ENCODE results near the gene DAB2.

DAB2 gene

DNA sequence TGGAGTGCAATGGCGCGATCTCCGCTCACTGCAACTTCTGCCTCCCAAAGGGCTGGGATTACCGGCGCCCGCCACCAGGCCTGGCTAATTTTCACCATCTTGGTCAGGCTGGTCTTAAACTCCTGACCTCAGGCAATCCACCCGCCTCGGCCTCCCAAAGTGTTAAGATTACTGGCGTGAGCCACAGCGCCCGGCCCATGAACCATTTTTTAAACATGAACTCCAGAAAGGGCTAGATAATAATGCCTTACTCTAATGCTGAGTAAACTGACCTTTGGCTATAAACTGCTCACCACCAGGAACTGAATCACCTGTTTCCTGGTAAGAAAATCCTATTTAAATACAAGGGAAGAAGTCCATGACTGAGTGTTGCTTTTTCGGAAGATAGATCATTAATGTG is 23.2 kb upstream of the DAB2 start:
- peak; percentile 85 for DNase-seq (ENCODE audit: low spot score)

DNA sequence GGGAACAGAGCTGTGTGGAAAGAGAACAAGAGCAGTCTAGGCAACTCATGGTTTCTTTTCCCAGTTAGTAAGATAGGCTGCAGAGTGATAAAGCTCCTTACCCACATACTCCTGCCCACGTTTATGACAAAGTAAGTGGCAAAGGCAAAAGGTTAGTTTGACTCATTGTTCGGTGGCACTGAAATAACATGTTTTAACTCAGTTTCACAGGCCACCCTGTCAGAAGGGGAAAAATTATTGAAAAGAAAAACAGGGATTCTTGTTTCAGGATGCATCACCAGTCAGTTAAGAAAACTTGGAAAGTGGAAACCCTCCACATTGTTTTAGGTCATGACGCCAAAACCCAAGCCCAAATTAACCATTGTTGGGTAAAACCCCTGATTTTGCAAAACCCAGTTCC is 22.3 kb upstream of the DAB2 start:
- DNase-seq (ENCODE audit: low spot score) = peak; percentile 73

DNA sequence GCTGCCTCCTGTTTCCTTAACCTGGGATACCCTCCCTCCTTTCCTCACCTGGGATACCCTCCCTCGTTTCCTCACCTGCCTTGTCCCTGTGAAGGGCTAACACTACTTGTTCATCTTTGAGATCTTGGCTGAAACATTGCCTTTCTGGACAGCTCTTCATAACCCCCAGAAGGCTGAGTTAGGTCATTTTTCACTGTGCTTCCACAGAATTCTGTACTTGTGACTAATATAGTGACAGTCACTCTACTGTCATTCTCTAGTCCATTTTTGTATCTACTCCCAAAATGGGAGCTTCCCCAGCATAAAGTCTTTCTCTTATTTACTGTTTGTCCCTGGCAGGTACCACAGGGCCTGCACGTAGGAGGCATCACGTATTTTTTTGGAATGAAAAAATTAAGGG is 21.5 kb upstream of the DAB2 start:
- DNase-seq (ENCODE audit: low spot score) = peak; percentile 42

DNA sequence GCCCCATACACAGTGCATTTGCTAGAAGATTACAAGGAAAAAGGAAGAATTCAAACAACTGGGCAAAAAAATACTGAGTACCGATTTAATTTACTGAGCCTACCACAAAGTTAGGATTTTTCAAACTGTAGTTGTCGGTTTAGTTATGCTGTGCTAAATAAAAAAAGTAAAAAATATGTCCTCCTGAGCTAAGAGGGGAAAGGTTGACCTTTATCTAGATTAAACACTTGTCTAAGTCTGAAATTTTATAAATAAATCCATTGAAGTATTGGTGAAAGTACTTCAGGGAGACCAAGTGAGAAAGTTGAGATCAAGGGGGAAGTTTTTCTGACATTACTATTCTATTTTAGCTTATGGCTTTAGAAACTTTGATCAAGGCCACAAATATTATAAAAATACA is 19.1 kb upstream of the DAB2 start:
- no peak for DNase-seq (ENCODE audit: low spot score)

DNA sequence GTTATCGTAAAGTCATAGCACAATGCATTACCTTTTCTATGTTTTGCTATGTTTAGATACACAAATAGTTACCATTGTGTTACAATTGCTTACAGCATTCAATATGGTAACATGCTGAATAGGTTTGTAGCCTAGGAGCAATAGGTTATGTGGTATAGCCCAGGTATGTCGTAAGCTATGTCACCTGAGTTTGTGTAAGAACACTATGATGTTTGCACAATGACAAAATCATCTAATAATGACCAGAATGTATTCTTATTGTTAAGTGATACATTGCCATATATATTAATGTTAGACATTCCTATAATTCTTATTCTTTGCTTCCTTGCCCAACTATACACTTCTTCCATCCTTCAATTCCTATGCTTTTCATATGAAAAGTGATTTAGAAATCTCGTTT is 18.2 kb upstream of the DAB2 start:
- no peak for DNase-seq (ENCODE audit: low spot score)

DNA sequence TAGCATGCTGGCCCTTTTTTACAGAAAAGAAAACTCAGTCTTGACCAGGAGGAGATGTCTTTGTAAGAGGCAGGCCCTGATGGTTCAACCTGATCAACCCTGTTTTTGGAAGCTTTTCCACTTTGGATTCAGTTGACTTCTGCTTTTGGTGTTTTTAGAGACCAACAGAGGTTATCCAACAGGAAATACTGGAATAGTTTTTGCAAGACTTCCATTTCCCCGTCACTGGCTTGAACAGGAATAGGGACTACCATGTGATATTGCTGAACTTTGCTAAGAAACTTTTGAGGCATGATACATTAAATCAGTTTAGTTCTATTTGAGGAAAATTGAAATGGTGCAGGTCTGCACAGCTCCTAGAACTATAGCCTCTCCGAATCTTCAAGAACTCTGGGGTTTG is 17.1 kb upstream of the DAB2 start:
- no peak for DNase-seq (ENCODE audit: low spot score)

DNA sequence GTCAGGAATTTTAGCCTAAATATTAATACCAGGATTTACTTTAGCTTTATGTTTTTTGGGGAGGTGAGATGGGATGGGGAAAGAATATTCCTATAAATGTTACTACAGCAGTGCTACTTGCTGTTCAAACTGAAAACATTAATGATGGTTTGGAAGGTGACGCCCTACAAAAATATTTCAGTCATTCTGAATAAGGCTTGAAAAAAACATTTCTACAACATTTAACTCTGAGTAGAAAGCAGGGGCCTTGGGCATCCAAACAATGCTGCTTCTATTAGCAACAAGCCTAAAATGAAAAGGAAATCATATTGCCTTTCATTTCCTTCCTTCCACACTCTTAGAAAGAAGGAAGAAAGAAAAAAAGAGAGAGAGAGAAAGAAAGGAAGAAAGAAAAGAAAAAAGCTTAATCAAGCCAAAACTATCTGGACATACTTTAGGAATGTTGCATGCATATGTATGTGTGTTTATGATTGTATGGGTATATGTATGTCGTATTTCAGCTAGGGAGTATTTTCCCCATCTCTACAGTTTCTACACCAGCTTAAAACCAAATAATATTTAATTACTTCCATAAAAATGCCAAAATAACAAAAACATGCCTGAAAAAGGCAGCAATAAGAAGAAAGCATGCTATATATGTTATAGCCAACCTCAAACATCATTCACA is 16.3 kb upstream of the DAB2 start:
- no peak for DNase-seq (ENCODE audit: low spot score)

DNA sequence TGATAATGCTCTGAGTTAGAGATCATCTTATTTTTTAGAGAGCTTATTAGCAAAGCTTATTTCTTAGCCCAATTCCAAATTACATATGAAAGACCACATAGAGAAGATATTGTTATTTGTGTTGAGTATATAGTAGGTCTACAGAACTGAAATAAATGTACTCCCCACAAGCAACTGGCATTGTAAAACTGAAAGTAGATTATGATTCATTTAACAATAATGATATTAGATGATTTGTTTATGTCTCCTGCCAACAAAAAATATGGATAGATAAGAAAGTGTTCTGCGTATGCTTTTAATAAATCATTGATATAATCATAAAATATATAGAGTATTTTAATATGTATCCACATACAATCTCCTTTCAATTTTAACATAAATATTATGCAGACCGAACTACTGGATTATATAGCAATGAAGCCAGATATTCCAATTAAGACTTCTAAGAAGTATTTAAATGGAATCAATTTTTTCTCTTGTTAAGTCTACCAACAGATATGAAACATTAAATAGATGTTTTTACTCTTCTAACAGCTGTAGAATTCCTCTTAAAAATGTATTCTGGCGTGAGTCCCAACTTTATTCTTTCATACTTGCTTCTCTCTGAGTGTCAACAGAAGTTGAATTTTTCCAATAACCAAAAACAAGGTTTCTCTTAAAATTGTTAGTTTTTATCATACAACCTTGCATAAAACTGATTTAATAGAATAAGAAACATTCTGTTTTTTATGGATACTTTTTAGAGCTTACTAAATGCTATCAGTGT is 15.6 kb upstream of the DAB2 start:
- no peak for DNase-seq (ENCODE audit: low spot score)

DNA sequence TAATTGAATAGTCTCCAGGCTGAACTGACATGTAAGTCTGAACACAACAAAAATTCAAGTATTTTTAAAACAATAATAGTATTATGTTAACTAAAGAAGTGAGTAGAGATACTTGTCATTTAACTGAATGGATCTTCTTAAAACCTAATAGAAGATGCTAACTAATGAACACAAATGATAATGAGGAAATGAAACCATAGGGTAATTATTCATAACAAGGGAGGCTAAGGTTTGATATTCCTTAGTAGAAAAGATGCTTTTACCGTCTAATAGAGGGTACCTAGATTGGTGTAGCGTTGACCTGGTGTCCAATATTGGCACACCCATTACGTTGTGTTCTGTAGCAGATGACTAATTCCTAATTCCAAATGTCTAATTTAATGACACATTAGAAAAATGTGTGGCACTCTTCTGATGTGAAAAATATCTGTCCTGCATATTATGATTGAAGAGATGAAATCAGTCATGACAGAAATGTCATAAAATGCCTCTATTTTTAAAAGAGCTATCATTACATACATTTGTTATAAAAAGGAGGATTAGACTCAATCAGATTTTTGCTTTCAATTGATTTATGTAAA is 14.9 kb upstream of the DAB2 start:
- DNase-seq (ENCODE audit: low spot score) = no peak

DNA sequence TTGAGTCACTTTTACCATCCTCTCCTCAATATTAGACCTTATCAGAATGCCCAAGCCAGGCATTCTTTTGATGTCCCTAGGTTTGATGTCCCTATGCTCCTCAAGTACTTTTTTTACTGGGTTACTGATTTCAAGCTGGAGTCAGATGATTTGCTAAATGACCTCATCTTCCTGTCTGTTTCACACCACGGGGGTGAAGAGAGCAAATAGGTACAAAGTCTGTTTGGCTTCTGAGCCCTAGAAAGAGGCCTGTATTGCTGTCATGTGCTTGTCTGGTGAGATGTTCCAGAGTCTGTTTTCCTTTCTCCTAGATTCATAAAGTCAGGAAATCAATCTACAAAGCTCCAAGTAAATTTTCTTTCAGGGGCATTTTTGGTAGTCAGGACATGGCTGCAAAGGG is 12.7 kb upstream of the DAB2 start:
- DNase-seq (ENCODE audit: low spot score) = peak; percentile 84

DNA sequence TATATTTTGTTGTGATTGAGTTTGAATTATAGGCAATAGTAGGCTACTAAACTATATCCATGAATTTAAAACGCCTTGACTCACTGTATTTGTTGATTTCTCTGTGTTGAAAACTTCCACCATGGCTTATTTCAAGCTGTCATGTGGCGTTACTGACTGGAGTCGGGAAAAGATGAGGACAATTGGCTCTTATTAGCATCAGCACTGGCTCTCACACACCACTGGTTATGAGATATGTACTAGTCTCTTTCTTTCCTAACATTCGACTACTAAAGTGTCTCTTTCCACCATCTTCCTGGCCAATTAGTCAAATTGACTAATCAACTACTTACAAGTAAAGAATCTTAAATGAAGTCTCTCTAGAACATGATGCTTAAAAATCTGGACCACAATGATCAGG is 9.1 kb upstream of the DAB2 start:
- peak; percentile 41 for DNase-seq (ENCODE audit: low spot score)

DNA sequence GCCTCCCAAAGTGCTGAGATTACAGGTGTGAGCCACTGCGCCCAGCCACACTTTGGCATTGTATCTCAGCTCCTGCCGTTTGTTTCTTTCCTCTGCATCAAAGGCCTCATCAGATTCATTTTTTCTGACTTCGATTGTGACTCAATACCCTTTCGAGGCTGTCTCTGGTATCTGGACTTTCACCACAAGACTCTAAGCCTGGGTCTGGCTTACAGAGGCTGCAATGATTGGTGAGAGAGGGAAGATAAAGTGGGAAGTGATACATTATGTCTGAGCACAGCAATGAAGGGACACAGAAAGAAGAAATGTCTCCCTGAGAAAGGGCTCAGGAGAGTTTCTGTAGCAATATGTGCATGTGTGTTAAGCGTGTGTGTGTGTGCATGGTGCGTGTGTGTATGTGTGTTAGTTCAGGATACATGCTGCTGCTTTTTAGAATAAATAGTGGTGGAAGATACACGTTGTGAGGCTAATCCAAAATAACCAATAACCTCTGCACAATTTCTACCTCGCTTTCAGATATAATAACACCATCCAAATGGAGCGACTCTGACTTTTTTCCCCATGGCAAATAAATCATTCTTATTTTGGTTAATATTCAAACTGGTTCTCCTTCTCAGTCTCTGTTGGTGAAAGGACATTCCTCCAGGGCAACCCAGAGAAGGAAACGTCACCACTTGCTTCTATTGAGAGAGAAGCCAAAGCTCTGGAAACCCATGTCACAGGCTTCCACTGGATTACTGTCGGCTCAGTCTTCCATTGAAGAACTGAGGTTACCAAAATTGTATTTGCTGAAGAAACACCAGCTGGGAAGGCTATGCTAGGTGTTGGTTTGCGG is 8.1 kb upstream of the DAB2 start:
- DNase-seq (ENCODE audit: low spot score) = peak; percentile 85

DNA sequence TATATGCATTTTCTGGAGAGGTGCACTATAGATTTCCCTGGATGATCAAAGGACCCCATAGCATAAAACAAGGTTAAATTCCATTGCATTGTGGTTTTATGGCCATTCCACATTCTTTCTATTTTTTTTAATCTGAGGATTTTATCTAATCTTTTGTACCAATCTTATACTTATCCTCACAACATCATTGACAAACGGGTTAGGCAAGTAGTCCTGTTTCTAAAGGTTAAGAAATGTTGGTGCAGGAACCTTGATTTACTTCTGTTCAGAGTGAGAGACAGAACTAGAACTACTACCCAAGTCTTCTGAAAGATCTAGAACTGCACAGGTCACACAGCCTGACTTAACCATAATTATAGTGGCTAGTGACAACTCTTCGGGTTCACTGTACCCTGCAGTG is 5.7 kb upstream of the DAB2 start:
- no peak for DNase-seq (ENCODE audit: low spot score)

DNA sequence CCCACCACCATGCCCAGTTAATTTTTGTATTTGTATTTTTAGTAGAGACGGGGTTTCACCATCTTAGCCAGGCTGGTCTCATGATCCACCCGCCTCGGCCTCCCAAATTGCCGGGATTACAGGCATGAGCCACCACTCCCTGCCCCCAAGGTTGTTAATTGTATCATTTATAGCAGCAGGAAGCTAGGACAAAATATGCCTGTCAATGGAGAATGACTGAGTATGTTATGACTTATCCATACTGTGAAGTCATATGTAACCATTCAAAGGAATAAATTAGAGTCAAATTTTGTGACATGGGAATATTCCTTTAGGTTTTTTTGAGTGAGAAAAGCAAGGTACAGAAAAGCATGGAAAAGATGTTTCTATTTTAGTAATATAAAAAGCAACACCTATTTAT is 3.9 kb upstream of the DAB2 start:
- DNase-seq (ENCODE audit: low spot score) = peak; percentile 34

DNA sequence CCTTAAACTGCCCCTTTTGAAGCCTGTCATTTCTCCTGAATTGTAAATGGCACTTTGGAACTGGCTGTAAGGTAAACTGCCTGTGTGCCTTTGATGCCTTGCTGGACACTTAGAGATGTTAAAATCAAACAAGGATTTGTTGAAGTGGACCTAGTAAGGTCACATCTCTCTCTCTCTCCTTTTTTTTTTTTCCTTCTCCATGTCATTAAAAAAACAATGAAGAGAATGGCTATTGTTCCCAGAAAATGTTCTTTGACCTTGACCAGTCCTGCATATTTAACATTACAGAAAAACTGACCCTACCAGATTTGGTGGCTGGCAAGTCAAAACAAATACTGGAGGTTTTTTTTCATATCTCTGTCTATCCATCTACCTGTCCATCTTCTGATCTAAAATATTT is 2.9 kb upstream of the DAB2 start:
- no peak for DNase-seq (ENCODE audit: low spot score)

DNA sequence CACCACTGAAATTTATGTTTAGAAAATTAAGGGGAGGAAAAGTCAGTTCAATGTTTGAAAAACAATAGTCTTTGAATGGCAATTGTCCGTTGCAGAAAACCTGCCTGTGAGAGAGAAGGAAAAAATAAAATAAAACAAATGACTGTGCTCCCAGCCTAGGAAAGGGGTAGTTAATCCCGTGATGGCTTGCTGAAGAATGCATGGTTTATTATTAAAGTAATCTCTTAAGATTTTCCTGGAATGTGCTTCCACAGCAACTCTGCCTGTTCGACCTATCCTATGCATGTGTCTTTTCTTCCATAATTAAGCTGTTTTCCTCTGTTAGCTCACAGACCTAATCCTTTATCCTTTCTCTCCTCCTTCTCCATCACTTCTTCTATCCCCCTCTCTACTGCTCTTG is 2.4 kb upstream of the DAB2 start:
- peak; percentile 36 for DNase-seq (ENCODE audit: low spot score)

DNA sequence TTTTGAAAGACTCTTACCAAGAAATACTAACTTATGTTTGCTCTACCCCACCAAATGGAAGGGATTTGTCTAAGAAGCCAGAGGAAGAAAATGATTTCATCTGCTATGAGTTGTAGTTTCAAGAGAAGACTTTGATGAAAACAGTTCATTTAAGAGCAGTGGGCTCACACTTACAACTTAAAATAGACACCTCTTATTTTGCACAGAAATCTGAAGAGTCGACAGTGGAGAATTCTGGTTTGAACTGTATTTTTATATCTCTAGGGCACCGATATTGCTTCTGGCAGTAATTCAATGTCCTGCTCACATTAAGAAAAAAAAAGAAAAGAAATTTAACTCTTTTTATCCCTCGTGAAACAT is 1.9 kb upstream of the DAB2 start:
- DNase-seq (ENCODE audit: low spot score) = no peak

DNA sequence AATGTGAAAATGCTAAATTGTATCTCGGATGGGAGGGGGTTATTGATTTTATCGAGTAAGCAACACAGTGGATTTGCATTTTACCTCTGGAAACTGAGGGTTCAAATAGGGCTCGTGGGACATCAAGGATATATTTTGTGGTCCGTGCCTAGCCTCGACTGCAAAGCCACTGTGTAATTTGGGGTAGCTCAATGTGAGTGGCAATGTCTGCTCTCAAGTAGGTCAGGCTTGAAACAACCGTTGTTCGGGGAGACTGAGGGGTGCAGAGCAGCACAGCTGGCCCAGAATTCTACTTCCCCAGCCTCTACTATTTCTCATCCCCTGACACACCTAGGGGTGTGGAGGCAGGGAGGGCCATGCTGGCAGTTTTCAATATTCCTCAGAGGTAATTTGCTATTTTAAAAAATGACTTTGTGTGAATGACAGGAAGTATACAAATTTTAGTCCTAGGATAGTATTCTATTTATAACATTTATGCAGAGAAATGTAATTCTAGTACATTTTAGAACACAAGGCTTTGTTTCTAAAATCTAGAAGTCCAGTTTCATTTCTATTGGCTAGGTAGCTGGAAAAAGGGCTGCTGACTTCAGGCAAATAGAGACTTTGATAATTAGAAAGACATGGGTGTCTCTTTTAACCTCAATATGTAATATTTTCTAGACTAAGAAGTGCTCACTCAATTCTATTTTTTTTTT is 1.4 kb upstream of the DAB2 start:
- DNase-seq (ENCODE audit: low spot score) = no peak

DNA sequence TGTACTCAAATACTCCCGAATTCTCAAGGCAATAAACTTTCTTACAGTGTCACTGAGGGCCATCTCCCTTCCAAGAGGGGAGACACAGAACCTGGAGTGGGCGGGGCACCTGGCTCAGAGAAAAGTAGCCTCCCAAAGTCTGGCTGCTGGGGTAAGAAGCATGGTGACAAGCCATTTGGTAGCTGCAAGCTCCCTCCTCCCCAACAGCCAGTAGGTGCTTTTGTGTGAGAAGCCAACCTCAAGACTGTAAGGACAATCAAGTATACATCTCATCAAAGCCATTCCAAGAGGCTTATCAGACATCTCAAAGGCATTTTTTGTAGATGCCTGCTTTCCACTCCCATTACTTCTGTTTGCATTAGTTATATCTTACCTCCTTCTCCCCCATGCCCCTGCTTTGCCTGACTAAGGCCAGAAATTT is 1.4 kb downstream of the DAB2 start:
- peak; percentile 27 for DNase-seq (ENCODE audit: low spot score)

DNA sequence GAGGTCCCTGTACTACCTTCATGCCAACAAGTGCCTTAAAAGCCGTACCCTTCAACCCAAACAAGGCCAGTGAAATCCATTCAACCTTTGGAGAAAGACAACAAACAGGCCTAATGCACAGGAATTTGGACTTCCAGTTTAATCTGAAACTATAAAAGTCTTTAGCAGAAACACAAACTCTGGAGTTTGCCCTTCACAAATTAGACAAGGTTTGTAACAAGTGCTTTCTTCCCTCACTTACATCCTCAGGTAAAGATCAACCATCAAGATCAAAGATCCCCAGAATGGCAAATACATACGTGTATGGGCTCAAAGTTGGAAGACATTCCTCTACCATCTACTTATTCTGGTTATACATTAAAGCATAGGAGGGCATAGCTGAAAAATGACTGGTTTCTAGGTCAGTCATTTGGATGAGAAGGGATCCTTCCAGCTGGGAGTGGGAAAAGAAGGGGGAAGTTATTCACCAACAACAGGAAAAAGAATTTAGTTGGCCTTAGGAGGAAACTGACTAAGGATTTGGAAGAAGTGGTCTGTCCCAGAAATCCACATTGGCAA is 2.0 kb downstream of the DAB2 start:
- DNase-seq (ENCODE audit: low spot score) = peak; percentile 52

DNA sequence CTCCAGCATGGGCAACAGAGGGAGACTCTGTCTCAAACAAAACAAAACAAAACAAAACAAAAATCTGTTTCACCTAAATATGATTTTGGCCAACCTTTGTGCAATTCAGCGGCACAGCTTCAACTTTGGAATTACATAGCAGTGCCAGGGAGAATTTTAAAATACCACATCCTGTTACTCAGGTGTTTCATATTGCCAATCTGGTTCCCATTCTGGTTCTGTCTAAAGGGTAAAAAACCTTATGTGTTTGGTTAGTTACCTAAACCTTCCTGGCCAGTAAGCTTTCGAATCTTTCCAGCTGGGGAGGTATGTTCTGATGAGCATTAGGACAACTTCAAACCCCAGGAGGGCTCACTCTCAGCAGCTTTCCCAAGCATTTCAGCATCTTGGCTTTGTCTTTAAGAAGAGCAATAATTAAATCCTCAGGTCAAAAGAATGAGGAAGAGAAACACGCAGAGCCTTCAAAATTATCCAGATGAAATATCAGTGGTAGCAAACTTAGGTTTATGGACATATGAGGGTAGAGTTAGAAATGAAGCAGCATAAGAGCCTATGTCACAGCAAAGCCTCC is 2.7 kb downstream of the DAB2 start:
- DNase-seq (ENCODE audit: low spot score) = peak; percentile 49

All from kidney tubule cell (primary cell).